RKO (cell line): ENCODE results near the gene CBX2.
"Not testable (repeated sequence)": the region's sequence is repeated elsewhere in the genome, so short reads cannot be mapped to it uniquely, and the experiment has no call there.

Source experiments
- DNase-seq: peaks from one replicate; pipeline ENCODE4 v3.0.0-alpha.2; 2016; ENCODE audit warnings: low spot score

Gene CBX2

DNA sequence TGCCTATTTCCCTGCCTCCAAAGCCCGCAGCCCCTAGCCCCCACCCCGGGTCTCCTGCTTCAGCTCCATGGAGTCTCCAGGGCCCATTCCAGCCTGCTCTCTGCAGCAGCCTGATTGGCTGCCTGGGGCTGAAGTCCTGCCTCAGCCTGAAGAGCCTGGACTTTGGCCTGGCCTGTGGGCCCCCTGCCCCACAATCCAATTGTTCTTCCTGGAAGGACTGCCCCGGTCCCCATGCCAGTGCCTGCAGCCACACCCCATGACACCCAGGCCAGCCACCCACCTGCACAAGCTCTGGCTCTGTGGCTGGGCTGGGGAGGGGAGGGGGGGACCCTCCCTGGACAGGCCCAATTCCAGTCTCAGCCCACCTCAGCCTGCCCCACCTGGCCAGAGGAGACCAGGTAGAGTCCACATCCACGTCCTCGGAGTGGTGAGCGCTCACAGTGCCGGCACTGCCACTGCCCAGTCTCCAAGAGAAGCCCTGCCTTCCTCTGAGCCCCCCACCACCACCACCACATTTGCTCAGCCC lies 34.9 kb upstream of the CBX2 start:
- no peak for DNase-seq

GRCh38 chr17:79743614-79744013 lies 34.3 kb upstream of the CBX2 start:
- no peak for DNase-seq

DNA sequence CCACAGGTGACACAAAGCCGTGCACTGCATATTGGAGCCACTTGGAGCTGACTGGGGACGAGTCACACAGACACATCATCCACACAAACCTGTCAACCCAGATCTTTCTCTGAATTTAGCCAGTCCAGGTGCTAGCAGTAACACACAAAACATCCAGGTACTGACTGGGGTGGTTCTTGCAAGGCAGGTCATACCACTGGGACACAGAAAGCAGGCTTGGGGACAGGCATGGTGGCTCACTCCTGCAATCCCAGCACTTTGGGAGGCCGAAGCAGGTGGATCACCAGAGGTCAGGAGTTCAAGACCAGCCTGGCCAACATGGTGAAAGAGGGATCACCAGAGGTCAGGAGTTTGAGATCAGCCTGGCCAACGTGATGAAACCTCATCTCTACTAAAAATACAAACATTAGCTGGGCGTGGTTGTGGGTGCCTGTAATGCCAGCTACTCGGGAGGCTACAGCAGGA lies 32.3 kb upstream of the CBX2 start:
- no peak for DNase-seq

- no peak for DNase-seq
Measured at GRCh38 chr17:79746889-79747507, 30.9 kb upstream of the CBX2 start.

DNA sequence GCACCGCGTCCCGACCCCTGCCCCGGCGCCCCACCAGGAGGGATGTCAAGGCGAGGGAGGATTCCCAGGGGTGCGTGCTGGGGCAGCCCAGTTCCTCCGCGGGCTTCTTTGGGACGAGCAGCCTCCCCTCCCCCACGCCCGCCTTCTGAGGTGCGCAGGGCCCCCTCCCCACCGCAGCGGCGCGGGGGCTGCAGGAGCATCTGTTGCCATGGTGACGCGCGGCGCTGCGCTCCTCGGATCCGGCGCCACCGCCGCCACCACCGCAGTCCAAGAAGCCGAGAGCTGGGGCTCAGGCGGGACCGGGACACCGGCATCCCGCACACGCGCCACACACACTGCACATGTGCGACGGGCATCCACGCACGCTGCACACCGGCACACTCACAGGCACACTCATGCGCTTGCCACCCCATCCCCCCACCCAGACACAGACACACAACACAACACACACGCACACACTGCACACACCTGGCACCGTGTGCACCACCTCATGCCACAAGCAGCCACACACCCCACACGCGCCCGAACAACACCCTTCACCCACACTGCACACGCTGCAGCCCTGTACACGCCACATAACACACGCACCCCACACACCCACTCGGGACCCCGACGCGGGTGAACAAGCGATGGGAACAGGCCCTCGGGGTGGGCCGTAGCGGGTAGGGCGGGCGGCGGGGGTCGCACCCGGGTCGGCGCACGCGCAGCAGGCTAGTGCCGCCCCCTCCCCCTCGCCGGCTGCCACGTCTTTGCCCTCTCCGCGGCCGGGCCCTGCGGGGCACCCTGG lies 30.2 kb upstream of the CBX2 start:
- no peak for DNase-seq

DNA sequence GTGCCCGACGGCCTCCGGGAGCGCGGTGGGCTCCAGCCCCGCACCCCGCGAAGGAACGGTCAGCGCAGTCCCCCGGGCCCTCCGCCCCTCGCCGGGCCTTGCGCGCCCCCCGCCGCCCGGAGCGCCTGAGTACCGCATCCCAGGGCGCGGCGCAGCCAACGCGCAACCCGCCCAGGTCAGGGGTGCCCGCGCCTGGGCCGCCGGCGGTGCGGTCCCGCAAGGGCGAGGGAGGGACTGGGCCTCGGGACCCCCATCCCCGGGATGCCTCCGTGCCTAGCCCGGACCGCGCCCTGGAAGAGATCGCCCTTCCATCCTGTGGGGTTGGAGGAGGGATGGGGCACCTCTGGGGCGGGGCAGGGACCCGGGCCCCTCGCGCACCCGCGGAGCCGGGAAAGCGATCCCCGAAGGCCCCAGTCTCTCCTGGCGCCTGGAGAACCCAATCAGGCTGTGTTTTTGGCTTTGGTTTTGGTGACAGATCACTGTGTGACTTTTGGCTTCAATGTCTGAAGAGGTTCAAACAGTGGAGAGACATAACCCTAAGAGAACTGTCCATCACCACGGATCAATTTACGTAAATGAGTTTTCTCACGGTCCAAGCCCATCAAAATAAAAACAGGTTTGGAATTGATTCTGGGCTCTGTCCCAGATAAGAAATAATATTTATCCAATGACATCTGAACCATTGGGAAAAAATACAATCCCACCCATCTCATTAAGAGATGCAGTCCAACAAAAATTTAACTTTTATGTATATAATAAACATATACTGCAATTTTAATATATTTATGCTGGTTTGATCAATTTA lies 29.5 kb upstream of the CBX2 start:
- no peak for DNase-seq

DNA sequence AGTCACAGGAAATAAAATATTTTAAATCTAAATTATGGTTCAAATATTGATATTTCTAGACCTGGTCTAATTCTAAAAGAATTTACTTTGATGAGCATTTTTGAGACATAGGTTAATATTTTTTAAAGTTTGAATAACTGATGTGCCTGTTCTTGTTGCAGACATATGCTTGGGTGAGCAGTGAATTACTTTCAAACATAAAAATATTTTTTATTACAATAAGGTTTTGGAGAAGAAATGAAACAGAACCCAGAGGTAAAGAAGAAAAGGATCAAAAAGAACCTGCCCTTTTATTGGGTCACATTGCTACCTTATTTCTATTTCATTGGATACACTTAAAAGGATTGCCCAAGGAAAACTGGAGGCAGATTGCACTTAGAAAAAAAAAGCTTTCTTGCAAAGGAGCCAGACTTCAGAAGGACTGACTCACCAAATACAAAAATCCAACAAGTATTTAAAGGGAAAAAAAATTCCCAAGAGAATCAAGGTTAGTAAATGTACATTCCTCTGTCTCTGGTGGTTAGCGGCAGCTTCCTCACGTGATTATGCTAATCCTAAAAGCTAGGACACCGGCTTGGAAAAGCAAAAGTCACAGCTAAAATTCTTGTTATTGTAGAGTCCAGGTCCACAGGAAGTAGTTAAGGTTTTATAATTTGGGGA lies 28.7 kb upstream of the CBX2 start:
- DNase-seq: no peak

DNA sequence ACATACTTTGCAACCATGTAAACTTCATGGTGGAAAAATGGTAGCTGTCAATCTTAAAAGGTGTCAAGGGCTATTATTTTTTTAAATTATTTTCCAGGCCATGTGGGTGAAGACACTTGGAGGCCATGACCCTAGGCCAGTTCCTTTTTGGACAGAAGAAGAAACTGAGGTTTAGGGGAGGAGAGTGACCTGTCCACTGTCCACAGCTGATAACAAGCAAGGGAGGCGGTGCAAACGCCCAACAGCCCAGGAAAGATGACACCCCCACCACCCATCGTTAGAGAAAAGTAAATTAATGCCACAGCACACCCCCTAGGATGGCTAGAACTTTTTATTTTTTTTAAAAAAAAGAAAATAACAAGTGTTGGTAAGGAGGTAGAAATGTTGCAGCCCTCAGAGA lies 28.0 kb upstream of the CBX2 start:
- no peak for DNase-seq

DNA sequence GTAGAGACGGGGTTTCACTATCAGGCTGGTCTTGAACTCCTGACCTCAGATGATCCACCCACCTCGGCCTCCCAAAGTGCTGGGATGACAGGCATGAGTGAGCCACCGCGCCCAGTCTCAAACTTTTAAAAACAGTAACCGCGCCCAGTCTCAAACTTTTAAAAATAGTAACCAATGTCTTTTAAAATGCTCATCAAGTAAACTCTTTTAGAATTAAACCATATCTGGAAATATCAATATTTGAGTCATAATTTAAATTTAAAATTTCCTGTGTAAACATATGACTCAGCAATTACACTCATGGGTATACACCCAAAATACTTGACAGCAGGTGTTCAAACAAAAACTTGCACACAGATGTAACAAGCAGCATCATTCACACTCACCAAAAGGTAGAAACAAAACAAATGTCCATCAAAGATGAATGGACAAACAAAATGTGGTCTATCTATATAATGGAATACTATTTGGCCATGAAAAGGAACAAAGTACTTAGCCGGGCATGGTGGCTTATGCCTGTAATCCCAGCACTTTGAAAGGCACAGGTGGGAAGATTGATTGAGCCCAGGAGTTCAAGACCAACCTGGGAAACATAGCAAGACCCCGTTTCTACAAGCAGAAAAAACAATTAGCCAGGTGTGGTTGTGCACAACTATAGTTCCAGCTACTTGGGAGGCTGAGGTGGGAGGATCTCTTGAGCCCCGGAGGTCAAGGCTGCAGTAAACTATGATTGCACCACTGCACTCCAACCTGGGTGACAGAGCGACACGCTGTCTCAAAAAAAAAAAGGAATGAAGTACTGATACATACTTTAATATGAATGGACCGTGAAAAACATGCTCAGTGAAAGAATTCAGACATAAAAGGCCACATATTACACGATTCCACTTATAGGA lies 27.1 kb upstream of the CBX2 start:
- DNase-seq: no peak

DNA sequence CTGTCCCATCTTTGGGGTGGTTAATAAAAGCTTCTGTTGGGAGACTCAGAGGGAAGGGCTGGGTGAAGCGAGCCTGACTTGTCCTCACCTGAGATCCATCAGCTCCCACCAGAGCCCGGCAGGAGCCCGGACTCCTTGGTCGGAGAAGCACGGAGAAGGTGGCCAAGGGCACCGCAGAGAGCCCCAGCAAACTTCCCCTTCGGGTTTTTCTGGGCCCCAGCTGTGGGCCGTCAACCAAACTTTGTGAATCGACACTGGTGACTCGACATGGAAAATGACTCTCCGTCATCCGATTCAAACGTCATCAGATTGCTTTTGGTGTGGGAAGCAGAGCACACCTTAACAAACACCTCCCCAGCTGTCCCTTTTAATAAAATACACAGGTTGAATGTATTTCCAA lies 25.8 kb upstream of the CBX2 start:
- no peak for DNase-seq

- DNase-seq: no peak
Measured at GRCh38 chr17:79754370-79754769, 23.6 kb upstream of the CBX2 start.

- not testable (repeated sequence) for DNase-seq
Measured at GRCh38 chr17:79754903-79755302, 23.0 kb upstream of the CBX2 start.

GRCh38 chr17:79755591-79755990 lies 22.4 kb upstream of the CBX2 start:
- DNase-seq: no peak

GRCh38 chr17:79757140-79757745 lies 20.7 kb upstream of the CBX2 start:
- no peak for DNase-seq

- no peak for DNase-seq
Measured at GRCh38 chr17:79758271-79758670, 19.7 kb upstream of the CBX2 start.

- DNase-seq: no peak
Measured at GRCh38 chr17:79760197-79760906, 17.6 kb upstream of the CBX2 start.

DNA sequence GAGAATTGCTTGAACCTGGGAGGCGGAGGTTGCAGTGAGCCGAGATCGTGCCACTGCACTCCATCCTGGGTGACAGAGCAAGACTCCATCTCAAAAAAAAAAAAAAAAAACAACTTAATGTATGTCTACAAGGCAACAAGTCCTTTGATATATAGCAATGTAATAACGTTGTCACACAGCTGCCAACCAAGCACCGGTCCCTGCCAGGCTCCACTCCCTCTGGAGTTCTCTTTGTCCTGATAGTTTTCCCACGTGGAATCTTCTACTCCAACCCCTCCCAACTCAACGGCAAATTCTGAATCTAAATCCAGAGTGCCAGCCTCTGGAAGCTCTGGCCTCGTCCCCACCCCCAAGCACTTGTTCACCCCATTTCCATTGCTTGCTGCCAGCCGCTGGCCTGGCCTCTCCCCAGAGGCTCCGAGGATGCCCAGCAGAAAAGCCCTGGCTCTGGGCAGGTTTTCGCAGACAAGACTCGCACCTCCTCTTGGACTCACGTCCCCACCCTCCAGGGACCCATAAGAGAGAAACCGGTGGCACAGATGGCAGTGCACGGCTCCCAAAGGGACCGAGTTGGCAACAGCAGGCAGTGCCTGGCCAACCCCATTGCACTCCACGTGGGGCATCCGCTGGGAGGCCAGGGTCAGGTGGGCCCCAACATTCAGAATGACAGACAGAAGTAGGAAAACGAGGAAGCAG lies 15.9 kb upstream of the CBX2 start:
- no peak for DNase-seq

DNA sequence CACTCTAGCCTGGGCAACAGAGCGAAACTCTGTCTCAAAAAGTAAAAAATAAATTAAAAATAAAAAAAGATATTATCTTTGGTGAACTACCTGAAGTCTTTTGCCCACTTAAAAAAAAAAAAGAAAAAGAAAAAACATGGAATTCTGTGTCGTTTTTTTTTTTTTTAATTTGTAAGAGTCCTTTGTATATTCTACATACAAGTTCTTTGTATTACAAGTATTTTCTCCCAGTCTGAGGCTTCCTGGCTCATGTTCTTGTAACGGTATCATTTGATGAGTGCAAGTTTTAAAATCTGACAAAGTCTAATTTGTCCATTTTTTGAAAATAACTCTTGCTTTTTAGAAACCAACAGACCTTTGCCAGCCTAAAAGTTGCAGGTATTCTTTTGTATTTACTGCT lies 12.2 kb upstream of the CBX2 start:
- no peak for DNase-seq
